BLaER1 (cell line): ENCODE results near the gene PNCK.

ENCODE experiments used
- H3K27ac ChIP-seq: shearing (Covaris generic); formaldehyde crosslinking; 2 replicates; pipeline ENCODE4 v1.8.1; 2022
- H3K27me3 ChIP-seq: shearing (Covaris generic); formaldehyde crosslinking; 2 replicates; pipeline ENCODE4 v1.8.1; 2022
- H3K36me3 ChIP-seq: shearing (Covaris generic); formaldehyde crosslinking; 2 replicates; pipeline ENCODE4 v1.8.1; 2022
- H3K4me1 ChIP-seq: shearing (Covaris generic); formaldehyde crosslinking; 2 replicates; pipeline ENCODE4 v1.8.1; 2022
- H3K4me2 ChIP-seq: shearing (Covaris generic); formaldehyde crosslinking; 2 replicates; pipeline ENCODE4 v1.8.1; 2022
- H3K4me3 ChIP-seq: shearing (Covaris generic); formaldehyde crosslinking; 2 replicates; pipeline ENCODE4 v1.8.1; 2022
- H3K9ac ChIP-seq: shearing (Covaris generic); formaldehyde crosslinking; 2 replicates; pipeline ENCODE4 v1.8.1; 2022
- H3K9me3 ChIP-seq: shearing (Covaris generic); formaldehyde crosslinking; 2 replicates; pipeline ENCODE4 v1.8.1; 2022
- H4K20me1 ChIP-seq: shearing (Covaris generic); formaldehyde crosslinking; 2 replicates; pipeline ENCODE4 v1.8.1; 2022
- Cebpa-rat ChIP-seq: shearing (Covaris generic); IDR thresholded peaks from 2 replicates; pipeline ENCODE4 v1.8.1; 2022

Gene PNCK

DNA sequence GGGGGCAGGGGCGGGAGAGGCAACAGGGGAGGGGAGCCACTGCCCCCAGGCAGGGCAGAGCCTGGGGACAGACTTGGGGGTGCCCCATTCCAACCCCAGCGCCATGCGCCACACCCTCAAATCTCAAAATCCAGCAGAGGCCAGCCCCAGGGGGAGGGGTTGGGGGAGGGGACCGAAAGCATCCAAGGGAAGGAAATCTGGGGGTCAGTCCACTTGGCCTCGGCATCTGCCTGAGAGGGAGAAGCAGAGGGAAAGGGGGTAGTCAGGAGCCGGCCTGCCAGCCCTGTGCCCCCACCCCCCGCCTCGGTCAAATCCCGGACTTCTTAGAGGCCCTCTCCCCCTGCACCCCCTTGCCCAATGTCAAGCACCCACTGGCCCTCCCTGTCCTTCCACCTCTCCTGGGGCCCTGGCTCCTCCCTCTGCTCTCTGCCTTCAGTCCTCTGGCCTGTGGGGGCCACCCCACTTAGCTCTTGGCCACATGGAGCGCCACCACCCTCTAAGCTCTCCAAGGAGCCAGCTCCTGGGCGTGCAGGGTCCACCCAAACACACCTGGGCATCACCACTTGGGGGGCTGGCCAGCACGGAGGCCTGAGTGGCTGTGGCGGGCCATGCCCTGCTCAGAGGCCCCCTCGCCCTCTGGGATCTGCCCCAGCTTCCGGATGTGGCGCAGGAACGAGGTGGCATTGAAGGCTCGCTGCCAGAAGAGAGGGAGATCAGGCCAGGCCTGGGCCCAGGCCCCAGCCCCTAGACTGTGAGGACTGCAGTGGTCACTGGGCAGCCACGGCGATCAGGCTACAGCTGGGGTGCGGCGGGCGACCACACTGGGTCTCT lies 3.5 kb downstream of the PNCK start:
- no peaks in the 10 kb centered on the region for H3K36me3 ChIP-seq

DNA sequence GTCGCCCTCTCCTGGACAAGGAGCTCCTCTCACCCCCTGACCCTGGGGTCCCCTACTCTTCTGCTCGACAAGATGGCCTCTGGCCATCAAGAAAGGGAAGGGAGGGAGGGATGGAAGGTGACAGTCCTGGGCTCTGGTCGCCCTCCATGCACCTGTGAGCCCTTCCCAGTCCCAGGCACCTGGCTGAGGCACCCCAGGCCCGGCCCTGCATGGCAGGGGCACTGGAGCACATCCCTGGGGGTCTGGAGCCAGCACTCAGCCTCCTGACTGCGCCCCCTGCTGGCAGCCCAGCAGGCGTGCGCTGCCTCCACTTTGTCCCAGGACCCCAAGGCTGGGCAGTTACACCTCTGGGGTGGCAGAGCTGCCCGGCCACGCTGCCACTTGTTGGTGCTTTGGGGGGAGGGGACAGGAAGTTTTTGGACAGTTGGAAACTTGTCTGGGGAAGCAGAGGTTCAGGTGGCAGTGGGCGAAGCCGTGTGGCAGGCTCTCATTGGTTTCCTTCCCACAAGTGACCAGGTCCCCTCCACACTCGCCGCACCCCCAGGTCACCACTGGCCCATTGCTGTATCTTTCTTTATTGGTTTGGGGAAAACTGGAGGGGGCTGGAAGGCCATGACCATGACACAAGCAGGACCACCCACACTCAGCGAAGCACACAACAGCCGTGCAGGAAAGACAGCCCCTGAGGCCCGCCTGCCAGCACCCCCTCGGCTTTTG lies 4.3 kb downstream of the PNCK start:
- H3K4me3 ChIP-seq = no peak overlapping the region
- no peak overlapping the region for H3K4me2 ChIP-seq
- H3K9me3 ChIP-seq = peaks cover 38% of the 10 kb centered on the region; the same call in 1 of the 2 replicates
- H3K27me3 ChIP-seq = peaks cover 35% of the 10 kb centered on the region
- H3K4me1 ChIP-seq = no peaks in the 10 kb centered on the region
- no peaks in the 10 kb centered on the region for H3K36me3 ChIP-seq
- H3K27ac ChIP-seq = no peak overlapping the region
- no peak for TF ChIP-seq Cebpa-rat
- no peaks in the 10 kb centered on the region for H4K20me1 ChIP-seq
- no peak overlapping the region for H3K9ac ChIP-seq

More for the DNA sequence above, 3.5 kb downstream of the PNCK start:
- Histone ChIP-seq H3K9ac (no peak overlapping the region), H4K20me1 (no peaks in the 10 kb centered on the region; the same call in 1 of the 2 replicates), H3K27ac (no peak overlapping the region), H3K9me3 (peaks cover 40% of the 10 kb centered on the region; the same call in 1 of the 2 replicates), H3K4me2 (no peak overlapping the region), H3K4me1 (no peaks in the 10 kb centered on the region), H3K4me3 (no peak overlapping the region), H3K27me3 (peaks cover 43% of the 10 kb centered on the region)
- no peak for TF ChIP-seq Cebpa-rat

DNA sequence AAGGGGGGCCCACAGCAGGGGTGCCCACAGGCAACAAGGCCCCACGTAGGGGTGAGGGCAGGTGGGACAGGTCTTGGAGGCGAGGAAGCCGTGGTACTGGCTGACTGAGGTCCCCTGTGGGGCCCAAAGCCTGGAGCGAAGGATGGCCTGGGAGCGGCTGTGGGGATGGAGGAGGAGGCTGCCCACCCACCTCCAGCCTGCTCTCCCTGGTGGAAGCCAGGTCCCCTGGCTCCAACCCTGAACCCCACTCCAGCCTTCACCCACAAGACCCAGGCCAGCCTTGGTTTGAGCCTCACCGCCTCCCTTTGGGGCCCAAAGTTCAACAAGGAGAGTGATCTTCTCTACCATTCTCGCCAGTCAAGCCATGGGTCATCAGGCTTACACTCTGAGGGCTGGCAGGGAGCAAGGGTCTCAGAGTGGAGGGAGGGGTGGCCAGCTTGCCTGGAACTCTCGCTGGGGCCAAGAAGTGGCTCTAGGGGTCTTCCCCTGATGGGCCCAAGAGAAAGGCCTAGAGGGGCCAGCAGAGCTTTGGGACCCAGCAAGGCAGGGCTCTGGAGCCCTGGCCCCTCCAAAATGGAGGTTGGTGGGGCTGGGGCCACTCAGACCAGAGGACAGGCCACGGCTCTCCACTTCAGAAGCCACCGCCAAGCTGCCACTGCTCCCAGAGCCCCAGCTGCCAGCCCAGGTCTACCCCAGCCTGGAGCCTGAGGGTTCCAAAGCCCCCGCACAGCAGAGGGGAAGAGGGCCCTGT lies 5.0 kb downstream of the PNCK start:
- no peak for TF ChIP-seq Cebpa-rat
- no peak overlapping the region for H3K9ac ChIP-seq
- H3K27ac ChIP-seq = no peak overlapping the region
- no peaks in the 10 kb centered on the region for H3K4me1 ChIP-seq
- H3K9me3 ChIP-seq = peaks cover 33% of the 10 kb centered on the region; the same call in 1 of the 2 replicates
- H3K4me3 ChIP-seq = no peak overlapping the region
- H3K36me3 ChIP-seq = no peaks in the 10 kb centered on the region
- H4K20me1 ChIP-seq = no peaks in the 10 kb centered on the region
- no peak overlapping the region for H3K4me2 ChIP-seq
- H3K27me3 ChIP-seq = peaks cover 29% of the 10 kb centered on the region

DNA sequence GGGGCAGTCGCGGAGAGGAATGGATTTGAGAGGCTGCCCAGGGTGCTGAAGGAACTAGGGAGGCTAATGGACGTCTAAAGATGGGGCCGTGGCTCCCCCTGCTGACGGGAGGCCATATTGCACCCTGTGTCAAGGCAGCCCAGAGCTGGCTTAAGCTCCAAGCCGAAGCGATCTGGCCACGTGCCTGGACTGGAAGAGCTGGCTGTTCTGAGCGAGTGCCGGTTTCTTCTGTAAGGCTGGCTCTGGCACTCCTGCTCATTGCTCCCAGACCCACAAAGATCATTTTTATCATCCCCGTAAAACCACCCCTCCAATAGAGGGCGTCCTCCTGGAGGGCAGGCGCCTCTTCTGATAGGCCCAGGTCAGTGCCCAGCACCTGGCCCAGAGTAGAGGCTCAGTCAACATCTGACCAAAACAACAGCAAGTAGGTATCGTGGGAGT lies 5.6 kb downstream of the PNCK start:
- Histone ChIP-seq H3K4me1 (no peaks in the 10 kb centered on the region), H3K36me3 (no peaks in the 10 kb centered on the region), H4K20me1 (no peaks in the 10 kb centered on the region), H3K9ac (no peak overlapping the region), H3K4me3 (no peak overlapping the region), H3K27me3 (peaks cover 26% of the 10 kb centered on the region), H3K4me2 (no peak overlapping the region), H3K9me3 (peaks cover 33% of the 10 kb centered on the region; the same call in 1 of the 2 replicates), H3K27ac (no peak overlapping the region)
- no peak for TF ChIP-seq Cebpa-rat

DNA sequence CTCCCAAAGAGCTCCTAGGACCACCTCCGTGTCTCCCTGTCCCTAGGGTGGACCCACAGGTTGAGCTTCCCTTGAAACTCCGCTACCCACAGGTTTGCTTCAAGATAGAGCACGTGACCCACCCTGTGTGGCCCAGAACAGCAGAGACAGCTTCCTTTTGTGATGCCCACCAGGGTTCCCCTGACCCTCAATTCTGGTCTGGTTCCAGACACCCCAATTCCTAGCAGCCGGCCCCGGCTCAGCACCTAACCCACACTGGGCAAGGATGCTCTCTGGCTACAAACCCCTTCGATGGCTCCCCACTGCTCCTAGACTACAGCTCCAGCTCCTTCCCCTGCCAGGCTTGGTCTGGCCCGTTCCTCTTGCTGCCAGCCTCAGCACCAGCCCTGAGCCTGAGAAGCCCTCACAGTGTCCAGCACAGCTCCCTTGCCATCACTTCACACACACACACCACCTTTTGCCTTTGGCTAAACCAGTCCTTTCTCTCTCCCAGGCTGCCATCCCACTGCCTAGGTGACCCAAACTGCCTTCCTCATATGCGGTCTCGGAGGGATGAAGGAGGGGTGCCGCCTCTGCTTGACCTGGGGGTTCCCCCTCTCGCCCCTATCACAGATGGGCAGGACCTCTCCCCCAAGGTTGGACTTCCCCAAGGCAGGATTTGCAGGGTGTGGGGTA lies 6.2 kb downstream of the PNCK start:
- H3K27ac ChIP-seq = no peak overlapping the region
- H3K9me3 ChIP-seq = peaks cover 27% of the 10 kb centered on the region; the same call in 1 of the 2 replicates
- peaks cover 26% of the 10 kb centered on the region for H3K27me3 ChIP-seq
- no peak for TF ChIP-seq Cebpa-rat
- H3K4me2 ChIP-seq = no peak overlapping the region
- no peaks in the 10 kb centered on the region for H3K4me1 ChIP-seq
- H4K20me1 ChIP-seq = no peaks in the 10 kb centered on the region
- no peak overlapping the region for H3K4me3 ChIP-seq
- no peaks in the 10 kb centered on the region for H3K36me3 ChIP-seq
- no peak overlapping the region for H3K9ac ChIP-seq

DNA sequence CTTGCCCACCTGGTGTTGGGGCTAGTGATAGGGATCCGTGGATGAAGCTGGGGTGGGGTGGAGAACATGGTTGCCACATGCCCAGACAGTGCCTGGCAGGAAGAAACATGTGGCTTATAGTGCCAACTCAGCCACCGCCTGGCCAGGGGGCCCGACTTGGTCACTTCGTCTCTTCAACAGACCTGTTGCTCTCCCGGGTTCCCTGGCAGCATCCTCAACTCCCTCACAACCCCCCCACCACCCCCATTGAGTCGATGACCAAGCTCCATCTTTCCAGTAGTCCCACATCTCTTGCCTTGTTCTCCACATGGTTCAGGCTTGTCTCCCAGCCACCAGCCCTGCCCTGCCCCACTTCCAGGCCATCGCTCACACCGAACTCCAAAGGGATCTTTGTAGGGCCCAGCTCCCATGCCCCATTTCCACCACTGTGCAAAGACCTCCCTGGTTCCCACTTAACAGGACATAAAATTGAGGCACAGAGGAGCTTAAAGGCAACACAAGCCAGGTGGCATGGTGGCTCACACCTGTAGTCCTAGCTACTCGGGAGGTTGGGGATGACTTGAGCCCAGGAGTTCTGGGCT lies 7.8 kb downstream of the PNCK start:
- Histone ChIP-seq H4K20me1 (no peaks in the 10 kb centered on the region), H3K27me3 (peaks cover 27% of the 10 kb centered on the region), H3K4me3 (no peak overlapping the region), H3K4me1 (no peaks in the 10 kb centered on the region), H3K9me3 (peaks cover 17% of the 10 kb centered on the region; the same call in 1 of the 2 replicates), H3K4me2 (no peak overlapping the region), H3K27ac (no peak overlapping the region), H3K36me3 (no peaks in the 10 kb centered on the region), H3K9ac (no peak overlapping the region)
- TF ChIP-seq Cebpa-rat = no peak

DNA sequence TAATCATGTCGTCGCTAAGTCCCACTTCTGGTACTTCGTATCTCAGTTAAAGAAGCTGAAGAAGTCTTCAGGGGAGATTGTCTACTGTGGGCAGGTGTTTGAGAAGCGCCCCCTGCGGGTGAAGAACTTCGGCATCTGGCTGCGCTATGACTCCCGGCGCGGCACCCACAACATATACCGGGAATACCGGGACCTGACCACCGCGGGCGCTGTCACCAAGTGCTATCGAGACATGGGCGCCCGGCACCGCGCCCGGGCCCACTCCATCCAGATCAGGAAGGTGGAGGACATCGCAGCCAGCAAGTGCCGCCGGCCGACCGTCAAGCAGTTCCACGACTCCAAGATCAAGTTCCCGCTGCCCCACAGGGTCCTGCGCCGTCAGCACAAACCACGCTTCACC lies 11.3 kb downstream of the PNCK start:
- TF ChIP-seq Cebpa-rat = no peak
- no peak overlapping the region for H3K27ac ChIP-seq
- no peaks in the 10 kb centered on the region for H3K4me1 ChIP-seq
- peaks cover 38% of the 10 kb centered on the region for H3K27me3 ChIP-seq
- no peaks in the 10 kb centered on the region for H3K36me3 ChIP-seq
- no peak overlapping the region for H3K4me3 ChIP-seq
- H3K4me2 ChIP-seq = no peak overlapping the region
- H3K9me3 ChIP-seq = peaks cover 5% of the 10 kb centered on the region
- H4K20me1 ChIP-seq = no peaks in the 10 kb centered on the region
- H3K9ac ChIP-seq = no peak overlapping the region

DNA sequence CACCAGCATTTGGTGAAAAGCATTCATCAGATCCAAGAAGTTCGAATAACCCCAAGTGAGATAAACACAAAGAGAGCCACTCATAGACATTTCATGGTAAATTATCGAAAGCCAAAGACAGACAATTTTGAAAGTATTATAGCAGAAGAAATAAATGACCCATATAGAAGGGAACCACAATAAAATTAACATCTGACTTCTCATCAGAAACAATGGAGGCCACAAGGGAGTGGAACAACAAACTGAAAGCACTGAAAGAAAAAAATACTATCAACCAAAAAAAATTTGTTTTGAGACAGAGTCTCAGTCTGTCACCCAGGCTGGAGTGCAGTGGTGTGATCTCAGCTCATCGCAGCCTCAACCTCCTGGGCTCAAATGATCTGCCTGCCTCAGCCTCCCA lies 14.3 kb downstream of the PNCK start:
- no peaks in the 10 kb centered on the region for H4K20me1 ChIP-seq
- no peak for TF ChIP-seq Cebpa-rat
- H3K4me3 ChIP-seq = no peak overlapping the region
- H3K4me1 ChIP-seq = no peaks in the 10 kb centered on the region
- H3K36me3 ChIP-seq = no peaks in the 10 kb centered on the region
- H3K4me2 ChIP-seq = no peak overlapping the region
- no peak overlapping the region for H3K9ac ChIP-seq
- no peak overlapping the region for H3K27ac ChIP-seq
- peaks cover 42% of the 10 kb centered on the region for H3K27me3 ChIP-seq
- peaks cover 13% of the 10 kb centered on the region for H3K9me3 ChIP-seq

DNA sequence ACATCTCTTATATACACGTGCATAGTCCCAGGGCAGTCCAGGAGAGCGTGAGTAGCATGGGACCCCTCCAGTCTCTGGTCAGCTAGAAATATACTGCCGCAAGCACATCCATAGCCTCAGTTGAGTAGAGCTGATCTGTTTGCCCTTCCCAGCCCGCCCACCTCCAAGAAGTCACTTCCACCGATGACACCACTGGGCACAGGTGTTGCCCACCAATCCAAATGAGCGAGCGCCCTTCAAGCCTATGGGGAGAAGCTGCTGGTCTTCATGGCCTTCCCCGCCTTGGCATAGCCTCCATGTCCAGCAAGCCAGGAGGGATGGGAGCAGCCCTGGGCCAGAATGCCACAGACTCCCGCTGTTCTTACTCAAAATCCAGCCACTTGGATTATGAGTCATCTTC lies 16.5 kb downstream of the PNCK start:
- Histone ChIP-seq H3K27me3 (peaks cover 32% of the 10 kb centered on the region), H3K9me3 (peaks cover 32% of the 10 kb centered on the region), H3K4me3 (no peak overlapping the region), H3K9ac (no peak overlapping the region), H3K4me2 (no peak overlapping the region), H3K27ac (no peak overlapping the region), H3K4me1 (no peaks in the 10 kb centered on the region), H3K36me3 (no peaks in the 10 kb centered on the region), H4K20me1 (no peaks in the 10 kb centered on the region)
- no peak for TF ChIP-seq Cebpa-rat
